H1 (cell line): ENCODE data around the gene FOXM1. TPM values are rescaled to one million over a fixed set of nuclear protein-coding genes. Genes with fewer than 3 reads are reported as not detected.
A peak's percentile ranks its signal among the peaks of the same experiment; 100 is the strongest.

Experiments
- CTCF ChIA-PET: fragments of 300-600 bp; sonication (Branson Sonifier 250); formaldehyde crosslinking; loops from one replicate; lab custom pipeline; 2021; ENCODE audit not compliant: partially characterized antibody; lab: Charles Lee
- POLR2A ChIA-PET: fragments of 300-600 bp; sonication (Branson Sonifier 250); formaldehyde crosslinking; loops from one replicate; lab custom pipeline; 2021; ENCODE audit warnings: inconsistent platforms; ENCODE audit not compliant: partially characterized antibody; lab: Charles Lee
- DNase-seq, 2 experiments: peaks; one replicate each; pipeline versions ENCODE4 v3.0.0 to v3.0.0-alpha.2; 2010 to 2022; ENCODE audit warnings: low spot score in 2 of 2, low read depth in 1 of 2, mixed read lengths in 1 of 2
- FAIRE-seq: peaks from 2 replicates; lab custom pipeline; 2011; peaks lifted over from hg19 to GRCh38; lab: Jason Lieb, UNC
- H2AFZ ChIP-seq: 2 replicates; pipeline ENCODE4 v1.8.1; 2012; ENCODE audit warnings: low read length, inconsistent platforms
- H2AK5ac ChIP-seq: 2 replicates; pipeline ENCODE4 v1.6.1; 2013; ENCODE audit warnings: low read depth, low read length
- H2BK120ac ChIP-seq: replicated peaks from 2 replicates; pipeline ENCODE3; 2013; ENCODE audit warnings: low read depth, low read length, inconsistent platforms
- H2BK12ac ChIP-seq: 2 replicates; pipeline ENCODE4 v1.6.1; 2013; ENCODE audit warnings: low read depth, low read length
- H2BK15ac ChIP-seq: 2 replicates; pipeline ENCODE4 v1.6.1; 2013; ENCODE audit warnings: low read length
- H2BK20ac ChIP-seq: 2 replicates; pipeline ENCODE4 v1.6.1; 2013; ENCODE audit warnings: low read length
- H2BK5ac ChIP-seq: 2 replicates; pipeline ENCODE4 v1.6.1; 2013; ENCODE audit warnings: low read depth, low read length
- H3K14ac ChIP-seq: 2 replicates; pipeline ENCODE4 v1.6.1; 2013; ENCODE audit warnings: inconsistent platforms; ENCODE audit not compliant: insufficient read length
- H3K18ac ChIP-seq: 2 replicates; pipeline ENCODE4 v1.6.1; 2013; ENCODE audit warnings: low read length; ENCODE audit errors: extremely low read depth
- H3K23ac ChIP-seq: 2 replicates; pipeline ENCODE4 v1.6.1; 2013; ENCODE audit warnings: inconsistent platforms; ENCODE audit not compliant: insufficient read length
- H3K23me2 ChIP-seq: 2 replicates; pipeline ENCODE4 v1.6.1; 2013; ENCODE audit warnings: low read depth, low read length
- H3K27ac ChIP-seq: 2 replicates; pipeline ENCODE4 v1.6.1; 2011; ENCODE audit warnings: low read depth, low read length, inconsistent platforms
- H3K27me3 ChIP-seq, 4 experiments: replicated peaks in 1 of 4; 1 replicate in 1 of 4; 2 replicates in 3 of 4; pipeline versions ENCODE4 v1.6.1 to v1.8.1; 2011 to 2013; ENCODE audit warnings: low read length in 3 of 4, mild to moderate bottlenecking in 3 of 4, inconsistent platforms in 2 of 4, mixed read lengths in 2 of 4, moderate library complexity in 1 of 4; ENCODE audit not compliant: control insufficient read depth in 3 of 4, insufficient read depth in 3 of 4; ENCODE audit errors: extremely low read depth in 1 of 4
- H3K36me3 ChIP-seq, 4 experiments: 2 replicates each; pipeline versions ENCODE4 v1.6.1 to v1.8.1; 2011 to 2013; ENCODE audit warnings: mild to moderate bottlenecking in 4 of 4, low read length in 3 of 4, moderate library complexity in 2 of 4, control low read depth in 1 of 4, inconsistent platforms in 1 of 4; ENCODE audit not compliant: insufficient read depth in 4 of 4, control insufficient read depth in 2 of 4
- H3K4ac ChIP-seq: replicated peaks from 2 replicates; pipeline ENCODE3; 2013; ENCODE audit warnings: low read length, low read depth, mixed read lengths, inconsistent platforms; ENCODE audit not compliant: insufficient read length
- H3K4me1 ChIP-seq, 4 experiments: replicated peaks in 1 of 4; 1 replicate in 1 of 4; 2 replicates in 3 of 4; pipeline versions ENCODE4 v1.6.1 to v1.8.1; 2011 to 2013; ENCODE audit warnings: low read length in 3 of 4, inconsistent platforms in 2 of 4, mixed read lengths in 1 of 4; ENCODE audit not compliant: insufficient read depth in 4 of 4, control insufficient read depth in 3 of 4
- H3K4me2 ChIP-seq, 2 experiments: 2 replicates each; pipeline versions ENCODE4 v1.6.1 to v1.8.1; 2011 to 2013; ENCODE audit warnings: low read depth in 2 of 2, low read length in 2 of 2, control low read depth in 1 of 2, inconsistent platforms in 1 of 2, mild to moderate bottlenecking in 1 of 2; ENCODE audit not compliant: insufficient read depth in 1 of 2
- H3K4me3 ChIP-seq, 4 experiments: fragments of 200-600, 300-600 bp in 1 of 4; sonication (generic), shearing (Covaris generic), sonication (Bioruptor Twin) in 1 of 4; 2 replicates each; pipeline versions ENCODE4 v1.5.1 to v1.8.1; 2011 to 2016; ENCODE audit warnings: low read length in 4 of 4, low read depth in 3 of 4, control low read depth in 2 of 4, inconsistent platforms in 2 of 4, mild to moderate bottlenecking in 2 of 4, mixed read lengths in 1 of 4, moderate library complexity in 1 of 4; ENCODE audit not compliant: insufficient read depth in 2 of 4; ENCODE audit errors: extremely low read depth in 1 of 4
- H3K56ac ChIP-seq: replicated peaks from 2 replicates; pipeline ENCODE3; 2013; ENCODE audit warnings: low read depth, mild to moderate bottlenecking, mixed read lengths, low read length, inconsistent platforms; ENCODE audit not compliant: insufficient read length
- H3K79me1 ChIP-seq: 2 replicates; pipeline ENCODE4 v1.6.1; 2013; ENCODE audit warnings: low read depth, low read length, control low read depth
- H3K79me2 ChIP-seq, 2 experiments: 2 replicates each; pipeline versions ENCODE4 v1.6.1 to v1.8.1; 2012 to 2013; ENCODE audit warnings: low read length in 2 of 2, mild to moderate bottlenecking in 2 of 2, inconsistent platforms in 1 of 2; ENCODE audit not compliant: insufficient read depth in 2 of 2, control insufficient read depth in 1 of 2
- H3K9ac ChIP-seq, 4 experiments: replicated peaks in 1 of 4; 1 replicate in 1 of 4; 2 replicates in 3 of 4; pipeline versions ENCODE4 v1.6.1 to v1.8.1; 2011 to 2013; ENCODE audit warnings: low read depth in 3 of 4, low read length in 3 of 4, control low read depth in 2 of 4, mild to moderate bottlenecking in 2 of 4, moderate library complexity in 2 of 4, inconsistent platforms in 1 of 4; ENCODE audit errors: extremely low read depth in 1 of 4
- H3K9me3 ChIP-seq, 2 experiments: 2 replicates each; pipeline versions ENCODE4 v1.6.1 to v1.8.1; 2012 to 2013; ENCODE audit warnings: mild to moderate bottlenecking in 2 of 2, moderate library complexity in 2 of 2, control low read depth in 1 of 2, inconsistent platforms in 1 of 2, low read depth in 1 of 2, low read length in 1 of 2, mixed read lengths in 1 of 2; ENCODE audit not compliant: insufficient read depth in 2 of 2
- H4K20me1 ChIP-seq, 2 experiments: replicated peaks in 1 of 2; 2 replicates each; pipeline versions ENCODE3 to v1.8.1; 2011 to 2013; ENCODE audit warnings: inconsistent platforms in 2 of 2, low read length in 2 of 2, mild to moderate bottlenecking in 1 of 2; ENCODE audit not compliant: insufficient read depth in 2 of 2, control insufficient read depth in 1 of 2
- H4K5ac ChIP-seq: 2 replicates; pipeline ENCODE4 v1.6.1; 2013; ENCODE audit warnings: low read length, low read depth, mixed read lengths, inconsistent platforms; ENCODE audit not compliant: insufficient read length
- H4K8ac ChIP-seq: 2 replicates; pipeline ENCODE4 v1.8.0; 2013; ENCODE audit warnings: mild to moderate bottlenecking, moderate library complexity, low read length, inconsistent platforms; ENCODE audit not compliant: insufficient read depth; ENCODE audit errors: extremely low read depth
- H4K91ac ChIP-seq: replicated peaks from 2 replicates; pipeline ENCODE3; 2013; ENCODE audit warnings: low read length, mixed read lengths, inconsistent platforms; ENCODE audit not compliant: insufficient read length
- BACH1 ChIP-seq: IDR thresholded peaks from 2 replicates; pipeline ENCODE4 v1.6.1; 2012; ENCODE audit warnings: low read length, improper control_type of control experiment
- CREB1 ChIP-seq: IDR thresholded peaks from 2 replicates; pipeline ENCODE4 v1.6.1; 2012; ENCODE audit warnings: inconsistent platforms
- KDM1A ChIP-seq: fragments of 200-600, 300-600 bp; sonication (generic); IDR thresholded peaks from 2 replicates; pipeline ENCODE4 v1.7.1; 2016; ENCODE audit warnings: mild to moderate bottlenecking, low read length, borderline replicate concordance
- KDM5A ChIP-seq: fragments of 200-600 bp; IDR thresholded peaks from 2 replicates; pipeline ENCODE4 v1.7.1; 2012; ENCODE audit warnings: mild to moderate bottlenecking, low read length, inconsistent platforms, mixed read lengths
- TCF12 ChIP-seq: IDR thresholded peaks from 2 replicates; pipeline ENCODE4 v1.6.1; 2011; ENCODE audit warnings: low read depth, mild to moderate bottlenecking, low read length
- WGBS, 2 experiments: shearing (Covaris generic) in 1 of 2; methylation state at CpG; one replicate each; pipeline versions ENCODE4 v1.1.6 to v1.1.7; 2013 to 2015; ENCODE audit warnings: low lambda C conversion rate in 2 of 2, mixed read lengths in 2 of 2, inconsistent platforms in 1 of 2, low coverage in 1 of 2, missing lambda C conversion rate in 1 of 2; ENCODE audit not compliant: insufficient replicate concordance in 2 of 2, insufficient coverage in 1 of 2, insufficient read length in 1 of 2; ENCODE audit errors: extremely low coverage in 1 of 2, missing lambda C conversion rate in 1 of 2; 5-methylcytosine and 5-hydroxymethylcytosine counted together
- polyA plus RNA-seq, 7 experiments: library from polyadenylated mRNA; depleted of rRNA in 3 of 7; stranded (reverse) in 5 of 7; unstranded in 2 of 7; fragments of >200 nt in 5 of 7; fragments of 200-250 nt in 2 of 7; gene quantifications; 1 replicate in 5 of 7; 2 replicates in 1 of 7; 4 replicates in 1 of 7; pipeline versions ENCODE4 v1.2.1 to v1.2.3, GENCODE V29; 2011 to 2013; ENCODE audit warnings: missing spikeins in 2 of 7, mixed read lengths in 2 of 7
- total RNA-seq: library from RNA; stranded (reverse); fragmentation: NEBNext Ultra II Directional; extraction: Animal tissue kit (Norgen Biotek cat#: 25700); gene quantifications from 2 replicates; pipeline ENCODE4 v1.2.1, GENCODE V29; 2021

Gene FOXM1
- total and polyA plus RNA-seq, 2 of the 8 experiments (the other 6 are each of a cell fraction or from before 2014, with no cell fraction given) = 58.1 to 121 TPM

- ChIA-PET CTCF (interaction anchor here (0.5 to 7.4 kb wide), 35 partner anchors 11 to 1261 kb away, joined by 3 to 84 read pairs (median 5); partner anchors contain the start of genes FOXM1, NRIP2, RHNO1 and TEX52), POLR2A (interaction anchor here (0.6 to 3.5 kb wide), 11 partner anchors 10 to 1124 kb away, joined by 3 to 31 read pairs (median 3); partner anchors contain the start of genes FOXM1, ITFG2, NRIP2 and RHNO1)
- FAIRE-seq = no peak
Measured at GRCh38 chr12:2845280-2845679, 31.7 kb downstream of the FOXM1 start.

More at GRCh38 chr12:2845280-2845679, 31.7 kb downstream of the FOXM1 start:
- Histone ChIP-seq H3K4me1 (peaks cover 0 to 4% (median 3%) of the 10 kb centered on the region in 4 experiments; a peak in 6 of 7 replicates), H2AFZ (no peak overlapping the region), H4K8ac (no peak overlapping the region), H3K9ac (no peak overlapping the region), H3K79me2 (no peaks in the 10 kb centered on the region), H3K23ac (no peak overlapping the region), H3K27me3 (no peaks in the 10 kb centered on the region), H2BK5ac (no peak overlapping the region), H3K56ac (no peak overlapping the region), H3K23me2 (no peaks in the 10 kb centered on the region), H3K9me3 (no peaks in the 10 kb centered on the region), H3K36me3 (no peaks in the 10 kb centered on the region), H3K27ac (no peak overlapping the region), H3K4me3 (no peak overlapping the region), H3K14ac (no peak overlapping the region), H2BK15ac (no peak overlapping the region; the same call in 1 of the 2 replicates), H2BK20ac (no peak overlapping the region), H2AK5ac (no peak overlapping the region), H4K20me1 (peaks cover 0 to 3% of the 10 kb centered on the region in 2 experiments), H2BK12ac (no peak overlapping the region), H3K18ac (no peak overlapping the region), H4K5ac (no peak overlapping the region), H3K79me1 (no peaks in the 10 kb centered on the region), H4K91ac (peak overlapping the region; percentile 56), H3K4ac (no peak overlapping the region), H2BK120ac (no peak overlapping the region), H3K4me2 (no peak overlapping the region)
- TF ChIP-seq TCF12 (no peak), BACH1 (no peak), KDM1A (no peak), KDM5A (no peak), CREB1 (no peak)
- no peak for DNase-seq
- 66% methylated on average over 6 of the region's 6 CpGs; no CpG with 5 or more reads in 1 of the 2 experiments for WGBS, 2 experiments
